Loucy (cell line): Measurements from ENCODE around the gene RHOJ.

Experiments
- H2AFZ ChIP-seq: fragments of 200-600 bp; sonication (generic); 2 replicates; pipeline ENCODE4 v1.6.0; 2016; ENCODE audit warnings: antibody characterized with exemption, mild to moderate bottlenecking, low read length, moderate library complexity
- H3F3A ChIP-seq: fragments of 200-600 bp; 2 replicates; pipeline ENCODE4 v1.6.0; 2016; ENCODE audit warnings: antibody characterized with exemption, low read depth, mild to moderate bottlenecking
- H3K27me3 ChIP-seq: fragments of 200-600 bp; sonication (generic); 2 replicates; pipeline ENCODE4 v1.6.1; 2014; ENCODE audit warnings: low read length, mild to moderate bottlenecking; ENCODE audit not compliant: insufficient read depth, poor library complexity, severe bottlenecking
- H3K36me3 ChIP-seq: fragments of 200-600 bp; sonication (generic); 2 replicates; pipeline ENCODE4 v1.6.1; 2016; ENCODE audit warnings: low read length; ENCODE audit not compliant: insufficient read depth
- H3K4me1 ChIP-seq: fragments of 200-600 bp; sonication (generic); 2 replicates; pipeline ENCODE4 v1.5.1; 2014; ENCODE audit warnings: low read length, mild to moderate bottlenecking; ENCODE audit not compliant: insufficient read depth, poor library complexity, severe bottlenecking
- H3K4me2 ChIP-seq: fragments of 200-600 bp; sonication (generic); 2 replicates; pipeline ENCODE4 v1.6.0; 2014; ENCODE audit warnings: antibody characterized with exemption, low read length, low read depth, mild to moderate bottlenecking; ENCODE audit not compliant: poor library complexity, severe bottlenecking
- H3K4me3 ChIP-seq: fragments of 200-600 bp; sonication (generic); 2 replicates; pipeline ENCODE4 v1.5.1; 2014; ENCODE audit warnings: low read length, mild to moderate bottlenecking, mixed read lengths; ENCODE audit not compliant: poor library complexity, severe bottlenecking
- H3K79me2 ChIP-seq: fragments of 200-600 bp; sonication (generic); 2 replicates; pipeline ENCODE4 v1.6.1; 2014; ENCODE audit warnings: low read length; ENCODE audit not compliant: insufficient read depth
- H3K9ac ChIP-seq: fragments of 200-600 bp; sonication (generic); 2 replicates; pipeline ENCODE4 v1.6.0; 2014; ENCODE audit warnings: mild to moderate bottlenecking, low read depth, low read length, moderate library complexity; ENCODE audit not compliant: poor library complexity, severe bottlenecking
- H3K9me2 ChIP-seq: fragments of 200-600 bp; sonication (generic); replicated peaks from 2 replicates; pipeline ENCODE4 v1.6.1; 2016; ENCODE audit warnings: low read depth, low read length, mixed read lengths
- H3K9me3 ChIP-seq: fragments of 200-600 bp; sonication (generic); 2 replicates; pipeline ENCODE4 v1.6.1; 2014; ENCODE audit warnings: mild to moderate bottlenecking, antibody characterized with exemption, low read length, low read depth; ENCODE audit not compliant: insufficient read depth
- H4K20me1 ChIP-seq: fragments of 200-600 bp; sonication (generic); 2 replicates; pipeline ENCODE4 v1.6.0; 2014; ENCODE audit warnings: antibody characterized with exemption, low read length, mild to moderate bottlenecking; ENCODE audit not compliant: insufficient read depth, poor library complexity, severe bottlenecking
- EZH2phosphoT487 ChIP-seq: fragments of 200-600 bp; IDR thresholded peaks from 2 replicates; pipeline ENCODE4 v1.6.1; 2018; ENCODE audit warnings: antibody characterized with exemption, mild to moderate bottlenecking, moderate library complexity, borderline replicate concordance
- TF ChIP-seq, protein P1 (sequence below): fragments of 200-600 bp; sonication (generic); conservative IDR thresholded peaks from 2 replicates; pipeline ENCODE4 v1.5.1; 2014; ENCODE audit warnings: mild to moderate bottlenecking, antibody characterized with exemption, low read length

Gene RHOJ

DNA sequence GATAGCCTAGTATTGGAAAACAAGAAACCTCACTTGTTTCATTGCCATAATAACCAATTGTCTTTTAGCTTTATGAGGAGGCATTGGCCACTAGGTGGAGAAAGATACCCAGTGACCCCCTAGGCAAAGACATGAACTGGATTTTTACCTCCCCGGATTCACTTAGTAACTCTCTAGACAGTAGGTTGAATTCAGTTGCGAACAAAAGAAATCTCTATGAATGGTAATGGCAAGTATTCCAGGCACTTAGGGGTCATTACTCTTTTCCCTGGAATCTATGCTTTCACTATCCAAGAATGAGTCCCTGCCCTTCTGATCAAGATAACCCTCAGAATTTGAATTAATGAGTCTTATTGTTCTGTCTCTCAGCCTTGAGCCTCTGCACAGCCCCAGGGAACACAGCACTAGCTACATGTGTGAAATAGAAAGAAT is 29.5 kb upstream of the RHOJ start:
- no peak overlapping the region for H3K4me3 ChIP-seq
- no peaks in the 10 kb centered on the region for H3K79me2 ChIP-seq
- H4K20me1 ChIP-seq = no peaks in the 10 kb centered on the region
- H3K4me2 ChIP-seq = no peak overlapping the region
- H2AFZ ChIP-seq = no peak overlapping the region
- H3K36me3 ChIP-seq = no peaks in the 10 kb centered on the region
- no peak overlapping the region for H3K9ac ChIP-seq
- H3F3A ChIP-seq = no peaks in the 10 kb centered on the region
- H3K4me1 ChIP-seq = no peaks in the 10 kb centered on the region
- no peaks in the 10 kb centered on the region for H3K9me3 ChIP-seq
- TF ChIP-seq, protein P1, sequence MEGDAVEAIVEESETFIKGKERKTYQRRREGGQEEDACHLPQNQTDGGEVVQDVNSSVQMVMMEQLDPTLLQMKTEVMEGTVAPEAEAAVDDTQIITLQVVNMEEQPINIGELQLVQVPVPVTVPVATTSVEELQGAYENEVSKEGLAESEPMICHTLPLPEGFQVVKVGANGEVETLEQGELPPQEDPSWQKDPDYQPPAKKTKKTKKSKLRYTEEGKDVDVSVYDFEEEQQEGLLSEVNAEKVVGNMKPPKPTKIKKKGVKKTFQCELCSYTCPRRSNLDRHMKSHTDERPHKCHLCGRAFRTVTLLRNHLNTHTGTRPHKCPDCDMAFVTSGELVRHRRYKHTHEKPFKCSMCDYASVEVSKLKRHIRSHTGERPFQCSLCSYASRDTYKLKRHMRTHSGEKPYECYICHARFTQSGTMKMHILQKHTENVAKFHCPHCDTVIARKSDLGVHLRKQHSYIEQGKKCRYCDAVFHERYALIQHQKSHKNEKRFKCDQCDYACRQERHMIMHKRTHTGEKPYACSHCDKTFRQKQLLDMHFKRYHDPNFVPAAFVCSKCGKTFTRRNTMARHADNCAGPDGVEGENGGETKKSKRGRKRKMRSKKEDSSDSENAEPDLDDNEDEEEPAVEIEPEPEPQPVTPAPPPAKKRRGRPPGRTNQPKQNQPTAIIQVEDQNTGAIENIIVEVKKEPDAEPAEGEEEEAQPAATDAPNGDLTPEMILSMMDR = peak; percentile 73
- TF ChIP-seq EZH2phosphoT487 = no peak
- no peaks in the 10 kb centered on the region for H3K9me2 ChIP-seq
- no peaks in the 10 kb centered on the region for H3K27me3 ChIP-seq

DNA sequence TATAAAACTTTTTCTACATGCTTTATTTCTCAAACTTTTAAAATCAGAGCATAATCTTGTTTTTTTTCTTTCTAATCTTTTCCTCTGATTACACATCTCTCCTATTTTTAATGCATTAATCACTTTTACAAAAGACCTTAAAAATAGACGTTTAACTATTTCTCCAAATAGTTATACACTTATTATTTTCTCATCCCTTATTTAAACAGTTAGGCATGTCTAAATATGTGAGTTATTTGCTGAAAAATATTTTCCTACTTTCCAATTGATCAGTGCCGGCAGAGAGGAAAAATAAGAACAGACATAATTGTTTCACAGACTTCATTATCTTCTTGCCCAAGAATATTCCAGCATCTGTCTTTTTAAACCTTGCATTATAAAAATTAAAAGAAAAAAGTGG is 28.7 kb upstream of the RHOJ start:
- Histone ChIP-seq H2AFZ (no peak overlapping the region), H3K4me2 (no peak overlapping the region), H3F3A (no peaks in the 10 kb centered on the region), H3K4me3 (no peak overlapping the region), H3K36me3 (no peaks in the 10 kb centered on the region), H4K20me1 (no peaks in the 10 kb centered on the region), H3K79me2 (no peaks in the 10 kb centered on the region), H3K9ac (no peak overlapping the region), H3K27me3 (no peaks in the 10 kb centered on the region), H3K4me1 (no peaks in the 10 kb centered on the region), H3K9me2 (no peaks in the 10 kb centered on the region), H3K9me3 (no peaks in the 10 kb centered on the region)
- TF ChIP-seq, protein P1 = no peak
- TF ChIP-seq EZH2phosphoT487 = no peak

DNA sequence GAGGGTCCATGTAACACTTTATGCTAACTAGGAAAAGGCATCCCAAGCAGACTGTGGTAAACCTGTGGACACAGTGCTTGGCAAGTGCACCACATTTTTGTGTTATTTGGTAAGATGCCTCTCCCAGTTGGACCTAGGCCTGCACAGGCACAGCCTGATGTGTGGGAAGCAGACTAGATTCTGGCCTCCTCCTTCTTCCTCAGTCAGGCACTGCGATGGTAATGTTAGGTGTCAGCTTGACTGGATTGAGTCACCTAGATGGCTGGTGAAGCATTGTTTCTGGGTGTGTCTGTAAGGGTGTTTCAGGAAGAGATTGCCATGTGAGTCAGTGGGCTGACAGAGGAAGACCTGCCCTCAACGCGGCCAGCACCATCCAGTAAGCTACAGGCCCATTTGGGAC is 25.3 kb upstream of the RHOJ start:
- no peak overlapping the region for H3K9ac ChIP-seq
- no peaks in the 10 kb centered on the region for H3F3A ChIP-seq
- H3K27me3 ChIP-seq = no peaks in the 10 kb centered on the region
- no peaks in the 10 kb centered on the region for H3K9me2 ChIP-seq
- no peak overlapping the region for H2AFZ ChIP-seq
- no peaks in the 10 kb centered on the region for H3K79me2 ChIP-seq
- no peak for TF ChIP-seq EZH2phosphoT487
- TF ChIP-seq, protein P1 = no peak
- H4K20me1 ChIP-seq = no peaks in the 10 kb centered on the region
- H3K4me1 ChIP-seq = no peaks in the 10 kb centered on the region
- no peak overlapping the region for H3K4me2 ChIP-seq
- H3K4me3 ChIP-seq = no peak overlapping the region
- no peaks in the 10 kb centered on the region for H3K9me3 ChIP-seq
- H3K36me3 ChIP-seq = no peaks in the 10 kb centered on the region
